ENCODE data around the gene ZACN.

- no peak for TF ChIP-seq CTCF (IDR thresholded peaks at IDR 0.05)
- no peak for TF ChIP-seq RAD21 (IDR thresholded peaks at IDR 0.05; ENCODE audit: low read length)
- no peak for TF ChIP-seq EP300 (IDR thresholded peaks at IDR 0.05; ENCODE audit: borderline replicate concordance in 1 of 2, low read depth in 1 of 2, low read length in 1 of 2)
- no peak for TF ChIP-seq MXI1 (IDR thresholded peaks at IDR 0.05; ENCODE audit: low read depth, low read length)
- TF ChIP-seq POLR2AphosphoS5 (IDR thresholded peaks at IDR 0.05; ENCODE audit: low read depth, low read length), result no peak
- no peak for TF ChIP-seq RFX5 (IDR thresholded peaks at IDR 0.05; ENCODE audit: low read length)
- TF ChIP-seq MAX (IDR thresholded peaks at IDR 0.05; ENCODE audit: low read depth), result no peak
- no peak for TF ChIP-seq EZH2phosphoT487 (IDR thresholded peaks at IDR 0.05; ENCODE audit: borderline replicate concordance, low read depth)
- TF ChIP-seq YY1 (IDR thresholded peaks at IDR 0.05; ENCODE audit: low read depth), result no peak
- TF ChIP-seq ZBTB33 (IDR thresholded peaks at IDR 0.05; ENCODE audit: borderline replicate concordance, low read depth), result no peak
- TF ChIP-seq FOSL2 (IDR thresholded peaks at IDR 0.05; ENCODE audit: borderline replicate concordance, low read depth), result no peak
Observed at GRCh38 chr17:76076765-76077583, 2.0 kb upstream of the ZACN start.
